WERI-Rb-1 (cell line): ENCODE results near the gene IGSF8.

ENCODE experiments used
- DNase-seq: peaks from one replicate; pipeline ENCODE4 v3.0.0-alpha.2; 2020
- H3K27ac ChIP-seq: fragments of 250-450 bp; sonication (Bioruptor Pico); 2 replicates; pipeline ENCODE4 v1.5.1; 2020; ENCODE audit warnings: mild to moderate bottlenecking, moderate library complexity
- H3K27me3 ChIP-seq: fragments of 250-450 bp; sonication (Bioruptor Pico); 2 replicates; pipeline ENCODE4 v1.5.1; 2021; ENCODE audit warnings: mild to moderate bottlenecking, low read depth, moderate library complexity; ENCODE audit not compliant: insufficient read depth, severe bottlenecking
- H3K36me3 ChIP-seq: fragments of 250-450 bp; sonication (Bioruptor Pico); 2 replicates; pipeline ENCODE4 v1.5.1; 2020; ENCODE audit warnings: mild to moderate bottlenecking, moderate library complexity
- H3K4me3 ChIP-seq: 2 replicates; pipeline ENCODE4 v1.5.1; 2011; ENCODE audit warnings: low read depth, mild to moderate bottlenecking, control low read depth, low read length
- H3K9me3 ChIP-seq: fragments of 250-450 bp; sonication (Bioruptor Pico); 2 replicates; pipeline ENCODE4 v1.5.1; 2021; ENCODE audit warnings: mild to moderate bottlenecking, moderate library complexity; ENCODE audit not compliant: severe bottlenecking
- TF ChIP-seq, protein P1 (sequence below): IDR thresholded peaks from 2 replicates; pipeline ENCODE4 v1.5.1; 2011; ENCODE audit warnings: low read depth, mild to moderate bottlenecking, control low read depth, inconsistent platforms, low read length

IGSF8 gene

DNA sequence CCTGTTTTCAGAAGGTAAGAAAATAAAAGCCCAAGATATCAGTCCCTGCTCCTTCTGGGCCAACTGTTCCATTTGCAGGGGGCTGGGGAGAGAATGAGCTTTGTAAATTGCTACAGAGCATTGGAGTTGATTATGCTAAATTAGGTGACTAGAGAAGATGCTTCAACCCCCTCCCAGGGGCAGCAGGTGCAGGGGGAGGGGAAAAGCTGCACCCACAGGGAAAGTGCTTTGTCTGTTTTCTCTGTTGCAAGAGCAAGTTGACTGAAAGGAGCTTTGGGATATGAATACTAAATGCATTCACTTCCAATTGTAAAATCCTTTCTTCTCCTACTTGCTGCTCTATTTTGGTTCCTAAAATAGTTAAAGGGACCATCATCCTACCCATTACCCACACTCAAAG is 50.1 kb downstream of the IGSF8 start:
- no peak overlapping the region for H3K27ac ChIP-seq
- no peak overlapping the region for H3K4me3 ChIP-seq
- TF ChIP-seq, protein P1, sequence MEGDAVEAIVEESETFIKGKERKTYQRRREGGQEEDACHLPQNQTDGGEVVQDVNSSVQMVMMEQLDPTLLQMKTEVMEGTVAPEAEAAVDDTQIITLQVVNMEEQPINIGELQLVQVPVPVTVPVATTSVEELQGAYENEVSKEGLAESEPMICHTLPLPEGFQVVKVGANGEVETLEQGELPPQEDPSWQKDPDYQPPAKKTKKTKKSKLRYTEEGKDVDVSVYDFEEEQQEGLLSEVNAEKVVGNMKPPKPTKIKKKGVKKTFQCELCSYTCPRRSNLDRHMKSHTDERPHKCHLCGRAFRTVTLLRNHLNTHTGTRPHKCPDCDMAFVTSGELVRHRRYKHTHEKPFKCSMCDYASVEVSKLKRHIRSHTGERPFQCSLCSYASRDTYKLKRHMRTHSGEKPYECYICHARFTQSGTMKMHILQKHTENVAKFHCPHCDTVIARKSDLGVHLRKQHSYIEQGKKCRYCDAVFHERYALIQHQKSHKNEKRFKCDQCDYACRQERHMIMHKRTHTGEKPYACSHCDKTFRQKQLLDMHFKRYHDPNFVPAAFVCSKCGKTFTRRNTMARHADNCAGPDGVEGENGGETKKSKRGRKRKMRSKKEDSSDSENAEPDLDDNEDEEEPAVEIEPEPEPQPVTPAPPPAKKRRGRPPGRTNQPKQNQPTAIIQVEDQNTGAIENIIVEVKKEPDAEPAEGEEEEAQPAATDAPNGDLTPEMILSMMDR: no peak
- no peak for DNase-seq
- no peaks in the 10 kb centered on the region for H3K36me3 ChIP-seq
- H3K9me3 ChIP-seq: no peaks in the 10 kb centered on the region
- H3K27me3 ChIP-seq: peaks cover 52% of the 10 kb centered on the region

DNA sequence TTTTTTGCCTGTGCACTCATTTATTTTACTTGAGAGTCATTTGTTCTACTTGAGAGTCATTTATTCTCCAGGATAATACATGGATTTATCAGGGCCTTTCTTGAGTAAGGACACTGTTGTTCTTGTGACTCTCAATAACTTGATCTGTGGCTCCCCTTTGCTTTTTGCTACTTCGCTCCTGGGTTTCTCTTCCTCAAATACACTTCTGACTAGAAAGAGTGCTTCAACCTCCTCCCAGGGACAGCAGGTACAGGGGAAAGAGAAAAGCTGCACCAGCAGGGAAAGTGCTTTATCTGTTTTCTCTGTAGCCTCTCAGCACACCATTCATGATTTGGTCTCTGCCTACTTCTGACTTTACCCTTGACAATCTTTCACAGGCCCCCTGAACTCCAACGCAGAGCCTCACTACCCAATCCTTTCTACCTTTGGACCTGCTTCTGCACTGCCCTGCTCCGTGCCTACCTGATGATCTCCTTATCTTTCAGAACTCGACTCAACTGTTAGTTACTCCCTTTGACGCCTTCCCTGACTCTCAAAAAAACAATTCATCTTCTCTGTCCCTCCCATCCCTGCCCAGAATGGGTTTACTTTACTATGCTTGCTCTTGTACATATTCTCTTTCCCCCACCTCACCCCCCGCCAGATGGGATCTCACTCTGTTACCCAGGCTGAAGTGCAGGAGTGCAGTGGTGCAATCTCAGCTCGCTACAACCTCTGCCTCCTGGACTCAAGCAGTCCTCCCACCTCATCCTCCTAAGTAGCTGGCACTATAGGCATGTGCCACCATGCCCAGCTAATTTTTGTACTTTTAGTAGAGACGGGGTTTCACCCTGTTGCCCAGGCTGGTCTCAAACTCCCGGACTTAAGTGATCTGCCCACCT is 51.1 kb downstream of the IGSF8 start:
- Histone ChIP-seq H3K36me3 (no peaks in the 10 kb centered on the region), H3K27me3 (peaks cover 56% of the 10 kb centered on the region), H3K9me3 (no peaks in the 10 kb centered on the region), H3K27ac (no peak overlapping the region), H3K4me3 (no peak overlapping the region)
- DNase-seq: no peak
- TF ChIP-seq, protein P1: no peak

DNA sequence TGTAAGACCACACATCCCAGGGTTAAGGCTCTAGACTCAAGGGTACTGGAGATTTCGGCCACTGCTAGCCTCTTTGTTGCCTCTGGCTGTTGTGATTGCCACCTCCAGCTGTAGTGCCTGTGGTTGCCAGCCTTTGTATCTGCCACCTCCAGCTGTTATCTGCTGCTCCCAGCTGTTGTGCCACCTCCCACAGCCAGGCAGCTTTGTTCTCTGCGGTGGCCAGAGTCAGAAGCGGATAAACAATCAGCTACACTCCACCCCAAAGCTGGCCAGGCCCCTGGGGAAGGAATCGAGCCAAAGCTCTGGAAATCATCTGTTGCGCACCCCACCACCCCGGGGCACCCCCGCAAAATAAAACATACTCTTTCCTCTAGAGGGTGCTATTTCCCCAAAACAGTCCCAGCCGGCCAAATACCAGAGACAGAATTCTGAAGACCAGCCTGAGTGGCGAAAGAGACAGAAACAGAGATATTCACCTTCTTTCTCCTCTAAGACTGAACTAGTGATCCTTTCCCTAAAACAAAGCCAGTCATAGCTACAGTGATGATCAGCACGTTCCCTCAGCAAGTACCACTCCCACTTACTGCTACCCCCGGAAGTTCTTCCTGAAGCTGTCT is 51.8 kb downstream of the IGSF8 start:
- DNase-seq: peak; percentile 65
- Histone ChIP-seq H3K9me3 (no peaks in the 10 kb centered on the region), H3K36me3 (no peaks in the 10 kb centered on the region), H3K4me3 (no peak overlapping the region), H3K27ac (no peak overlapping the region), H3K27me3 (peaks cover 56% of the 10 kb centered on the region)
- TF ChIP-seq, protein P1: peak; percentile 69

- H3K27me3 ChIP-seq: peaks cover 55% of the 10 kb centered on the region
- TF ChIP-seq, protein P1: no peak
- no peaks in the 10 kb centered on the region for H3K36me3 ChIP-seq
- no peaks in the 10 kb centered on the region for H3K9me3 ChIP-seq
- DNase-seq: no peak
- no peak overlapping the region for H3K4me3 ChIP-seq
- no peak overlapping the region for H3K27ac ChIP-seq
These were observed 52.8 kb downstream of the IGSF8 start for GRCh38 chr1:160045653-160046052.

- H3K27me3 ChIP-seq: peaks cover 57% of the 10 kb centered on the region
- H3K9me3 ChIP-seq: no peaks in the 10 kb centered on the region
- TF ChIP-seq, protein P1: no peak
- no peak overlapping the region for H3K27ac ChIP-seq
- DNase-seq: no peak
- H3K4me3 ChIP-seq: no peak overlapping the region
- no peaks in the 10 kb centered on the region for H3K36me3 ChIP-seq
These were observed 54.9 kb downstream of the IGSF8 start for GRCh38 chr1:160043543-160043942.
